NB4 (cell line): ENCODE results near the gene UEVLD.

Source experiments
- DNase-seq: peaks from one replicate; pipeline ENCODE4 v3.0.0; 2010; ENCODE audit warnings: low read depth
- H3K4me3 ChIP-seq: one replicate; pipeline ENCODE4 v1.5.1; 2011; ENCODE audit warnings: mild to moderate bottlenecking, low read depth, low read length, moderate library complexity
- MYC ChIP-seq: IDR thresholded peaks from 2 replicates; pipeline ENCODE4 v1.6.1; 2011; ENCODE audit warnings: low read depth, low read length
- POLR2A ChIP-seq: IDR thresholded peaks from 2 replicates; pipeline ENCODE4 v1.6.1; 2011; ENCODE audit warnings: mild to moderate bottlenecking; ENCODE audit not compliant: insufficient read length; ENCODE audit errors: extremely low read depth
- TF ChIP-seq, protein P1 (sequence below): IDR thresholded peaks from one replicate; pipeline ENCODE4 v1.5.1; 2012; ENCODE audit warnings: low read depth, low read length
- TF ChIP-seq, protein P2 (sequence below): IDR thresholded peaks from 2 replicates; pipeline ENCODE4 v1.6.1; 2011; ENCODE audit warnings: low read depth, low read length

UEVLD gene

DNA sequence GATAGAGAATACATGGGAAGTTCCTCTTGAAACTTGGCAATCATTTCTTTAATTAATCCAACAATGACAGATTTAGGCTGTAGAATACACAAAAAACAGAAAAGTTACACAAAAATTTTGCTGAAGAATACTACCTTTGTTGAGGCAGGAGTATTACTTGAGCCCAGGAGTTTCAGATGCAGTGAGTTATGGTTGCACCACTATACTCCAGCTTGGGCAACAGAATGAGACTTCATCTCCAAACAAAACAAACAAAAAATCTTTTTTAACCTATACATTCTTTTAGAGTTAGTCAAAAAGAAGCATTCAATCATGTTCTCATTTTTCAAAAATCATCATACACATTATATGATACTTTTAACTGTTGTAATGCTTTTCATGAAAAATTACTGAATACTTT, 22.1 kb downstream of the UEVLD start:
- DNase-seq: no peak
- H3K4me3 ChIP-seq: no peak overlapping the region

DNA sequence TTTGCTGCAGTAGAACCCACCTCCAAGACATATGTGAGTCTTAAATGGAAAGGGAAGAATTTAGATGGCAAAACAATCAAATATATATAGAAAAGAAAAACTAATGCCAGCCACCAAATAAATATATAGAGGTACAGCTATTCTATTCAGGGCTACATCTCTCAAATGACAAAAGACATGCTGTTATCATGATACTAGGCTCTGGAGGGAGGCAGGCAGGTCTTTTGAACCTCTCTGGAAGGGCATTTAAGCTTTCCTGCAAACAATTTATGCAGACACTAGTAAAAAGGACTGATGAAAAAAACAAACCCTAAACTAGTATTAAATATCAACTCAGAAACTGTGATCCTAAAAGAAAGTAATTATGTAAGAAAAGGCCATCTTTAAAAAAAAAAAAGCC, 24.4 kb downstream of the UEVLD start:
- no peak for TF ChIP-seq MYC
- TF ChIP-seq, protein P1, sequence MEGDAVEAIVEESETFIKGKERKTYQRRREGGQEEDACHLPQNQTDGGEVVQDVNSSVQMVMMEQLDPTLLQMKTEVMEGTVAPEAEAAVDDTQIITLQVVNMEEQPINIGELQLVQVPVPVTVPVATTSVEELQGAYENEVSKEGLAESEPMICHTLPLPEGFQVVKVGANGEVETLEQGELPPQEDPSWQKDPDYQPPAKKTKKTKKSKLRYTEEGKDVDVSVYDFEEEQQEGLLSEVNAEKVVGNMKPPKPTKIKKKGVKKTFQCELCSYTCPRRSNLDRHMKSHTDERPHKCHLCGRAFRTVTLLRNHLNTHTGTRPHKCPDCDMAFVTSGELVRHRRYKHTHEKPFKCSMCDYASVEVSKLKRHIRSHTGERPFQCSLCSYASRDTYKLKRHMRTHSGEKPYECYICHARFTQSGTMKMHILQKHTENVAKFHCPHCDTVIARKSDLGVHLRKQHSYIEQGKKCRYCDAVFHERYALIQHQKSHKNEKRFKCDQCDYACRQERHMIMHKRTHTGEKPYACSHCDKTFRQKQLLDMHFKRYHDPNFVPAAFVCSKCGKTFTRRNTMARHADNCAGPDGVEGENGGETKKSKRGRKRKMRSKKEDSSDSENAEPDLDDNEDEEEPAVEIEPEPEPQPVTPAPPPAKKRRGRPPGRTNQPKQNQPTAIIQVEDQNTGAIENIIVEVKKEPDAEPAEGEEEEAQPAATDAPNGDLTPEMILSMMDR: no peak
- TF ChIP-seq, protein P2, sequence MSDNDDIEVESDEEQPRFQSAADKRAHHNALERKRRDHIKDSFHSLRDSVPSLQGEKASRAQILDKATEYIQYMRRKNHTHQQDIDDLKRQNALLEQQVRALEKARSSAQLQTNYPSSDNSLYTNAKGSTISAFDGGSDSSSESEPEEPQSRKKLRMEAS: no peak
- TF ChIP-seq POLR2A: no peak
- H3K4me3 ChIP-seq: no peak overlapping the region
- DNase-seq: no peak

More for the DNA sequence above, 22.1 kb downstream of the UEVLD start:
- no peak for TF ChIP-seq POLR2A
- TF ChIP-seq, protein P2: no peak
- TF ChIP-seq, protein P1: no peak
- no peak for TF ChIP-seq MYC

DNA sequence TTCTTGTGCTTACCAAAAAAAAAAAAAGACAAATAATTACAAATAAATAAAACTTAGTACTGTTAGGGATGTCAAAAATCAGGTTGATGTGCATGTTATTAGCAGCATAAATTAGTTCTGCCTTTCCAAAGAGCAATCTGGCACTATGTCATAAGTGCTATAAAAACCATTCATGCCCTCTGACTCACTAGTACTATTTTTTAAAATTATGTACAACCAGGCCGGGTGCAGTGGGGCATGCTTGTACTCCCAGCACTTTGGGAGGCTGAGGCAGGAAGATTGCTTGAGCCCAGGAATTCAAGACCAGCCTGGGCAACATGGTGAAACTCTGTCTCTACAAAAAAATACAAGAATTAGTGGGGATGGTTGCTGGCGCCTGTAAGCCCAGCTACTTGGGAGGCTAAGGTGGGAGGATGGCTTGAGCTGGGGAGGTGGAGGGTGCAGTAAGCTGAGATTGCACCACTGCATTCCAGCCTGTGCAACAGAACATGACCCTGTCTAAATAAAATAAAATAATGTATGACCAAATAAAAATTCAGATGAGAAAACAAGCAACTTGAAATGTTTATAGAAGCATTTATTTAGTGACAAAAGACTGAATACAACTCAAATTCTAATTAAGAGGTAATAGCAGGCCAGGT, 25.3 kb downstream of the UEVLD start:
- DNase-seq: no peak
- TF ChIP-seq POLR2A: no peak
- TF ChIP-seq, protein P1: no peak
- H3K4me3 ChIP-seq: no peak overlapping the region

DNA sequence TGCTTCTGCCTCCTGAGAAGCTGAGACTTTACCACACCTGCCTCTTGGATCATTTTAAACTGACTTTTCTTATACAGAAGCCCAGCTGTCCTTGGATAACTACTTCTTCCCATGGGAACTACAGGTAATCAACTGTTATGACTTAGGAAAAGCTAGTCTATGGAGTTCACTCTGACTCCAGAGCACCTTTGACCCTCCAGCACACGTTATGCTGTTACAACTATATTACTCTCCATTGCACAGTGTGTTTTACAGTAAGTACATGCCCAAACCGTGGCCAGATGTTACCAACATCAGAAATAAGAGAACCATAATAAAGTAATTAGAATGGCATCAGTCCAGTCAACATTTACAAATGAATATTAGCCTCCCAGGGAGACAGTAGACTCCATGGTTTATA, 40.5 kb downstream of the UEVLD start:
- TF ChIP-seq POLR2A (no peak), MYC (no peak)
- TF ChIP-seq, protein P2: no peak
- TF ChIP-seq, protein P1: no peak
- no peak for DNase-seq
- H3K4me3 ChIP-seq: no peak overlapping the region

DNA sequence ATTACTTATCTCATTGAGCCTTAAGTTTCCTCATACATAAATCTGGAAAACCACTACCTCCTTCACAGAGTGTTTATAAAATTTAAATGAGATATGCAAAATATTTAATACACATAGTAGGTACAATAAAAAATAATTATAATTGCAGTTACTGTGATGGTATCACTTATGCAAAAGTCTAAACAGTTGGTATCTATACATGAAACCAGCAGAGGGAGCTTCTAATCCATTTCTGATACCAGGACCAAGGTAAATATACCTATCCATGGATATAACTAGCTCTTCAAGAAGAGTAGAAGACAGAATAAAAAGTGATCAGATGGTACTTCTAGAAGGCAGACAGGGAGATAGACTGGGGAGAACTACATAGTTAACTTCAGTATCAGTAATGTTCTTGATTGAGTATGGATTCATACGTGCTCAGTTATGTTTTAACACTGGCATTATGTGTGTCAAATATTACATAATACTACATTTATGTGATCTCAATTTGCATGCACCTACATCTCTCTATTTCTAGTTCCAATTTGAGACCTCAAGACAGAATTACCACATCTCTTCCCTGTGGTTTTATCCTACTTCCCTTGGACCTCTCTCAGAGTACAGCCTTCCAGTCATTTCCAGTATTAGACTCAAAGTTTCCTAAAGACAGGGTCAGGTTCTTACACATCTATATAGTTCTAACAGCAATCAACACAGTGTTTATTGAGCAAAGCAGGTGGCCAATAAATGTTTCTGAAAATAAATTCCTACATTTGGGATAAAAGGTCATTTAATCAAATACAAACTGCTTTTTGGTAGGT, 48.1 kb downstream of the UEVLD start:
- TF ChIP-seq, protein P1: peak; percentile 21
- no peak for TF ChIP-seq MYC
- peak; percentile 43 for DNase-seq
- H3K4me3 ChIP-seq: no peak overlapping the region
